Mesendoderm (in vitro differentiated cells): Measurements from ENCODE around the gene MUC5B.

Experiments
- DNase-seq: peaks from one replicate; pipeline ENCODE4 v3.0.0; 2013
- H2AK5ac ChIP-seq: 2 replicates; pipeline ENCODE4 v1.6.1; 2013; ENCODE audit warnings: low read length, inconsistent platforms
- H2BK120ac ChIP-seq: 2 replicates; pipeline ENCODE4 v1.6.1; 2013; ENCODE audit warnings: low read depth, mild to moderate bottlenecking, low read length, moderate library complexity, mixed read lengths
- H2BK15ac ChIP-seq: replicated peaks from 2 replicates; pipeline ENCODE4 v1.6.1; 2013; ENCODE audit warnings: low read depth, mild to moderate bottlenecking, moderate library complexity
- H2BK5ac ChIP-seq: 2 replicates; pipeline ENCODE4 v1.6.1; 2013; ENCODE audit warnings: low read length, inconsistent platforms
- H3K18ac ChIP-seq: 2 replicates; pipeline ENCODE4 v1.6.1; 2013; ENCODE audit warnings: mild to moderate bottlenecking, low read length, mixed read lengths
- H3K23ac ChIP-seq: one replicate; pipeline ENCODE4 v1.6.1; 2013; ENCODE audit warnings: low read length
- H3K27ac ChIP-seq: 2 replicates; pipeline ENCODE4 v1.5.1; 2013; ENCODE audit warnings: low read depth, mild to moderate bottlenecking, inconsistent platforms, low read length, moderate library complexity
- H3K27me3 ChIP-seq: 2 replicates; pipeline ENCODE4 v1.6.1; 2013; ENCODE audit warnings: low read length, control low read depth, mild to moderate bottlenecking, inconsistent platforms; ENCODE audit not compliant: insufficient read depth, poor library complexity
- H3K36me3 ChIP-seq: 2 replicates; pipeline ENCODE4 v1.6.1; 2013; ENCODE audit warnings: low read length, inconsistent platforms; ENCODE audit not compliant: control insufficient read depth, insufficient read depth
- H3K4ac ChIP-seq: one replicate; pipeline ENCODE4 v1.6.1; 2013; ENCODE audit warnings: low read depth, mild to moderate bottlenecking, low read length, moderate library complexity
- H3K4me1 ChIP-seq: 2 replicates; pipeline ENCODE4 v1.6.1; 2013; ENCODE audit warnings: low read depth, low read length, inconsistent platforms; ENCODE audit not compliant: control insufficient read depth
- H3K4me2 ChIP-seq: 2 replicates; pipeline ENCODE4 v1.6.1; 2013; ENCODE audit warnings: low read length
- H3K4me3 ChIP-seq: 2 replicates; pipeline ENCODE4 v1.5.1; 2013; ENCODE audit warnings: mild to moderate bottlenecking, low read length
- H3K56ac ChIP-seq: one replicate; pipeline ENCODE4 v1.6.1; 2013; ENCODE audit warnings: low read length
- H3K79me1 ChIP-seq: 2 replicates; pipeline ENCODE4 v1.6.1; 2013; ENCODE audit warnings: low read length, inconsistent platforms
- H3K79me2 ChIP-seq: 2 replicates; pipeline ENCODE4 v1.6.1; 2013; ENCODE audit warnings: mild to moderate bottlenecking, low read length; ENCODE audit not compliant: control insufficient read depth, insufficient read depth
- H3K9ac ChIP-seq: 2 replicates; pipeline ENCODE4 v1.6.1; 2013; ENCODE audit warnings: low read length, inconsistent platforms
- H4K5ac ChIP-seq: one replicate; pipeline ENCODE4 v1.6.1; 2013; ENCODE audit warnings: low read length
- H4K8ac ChIP-seq: one replicate; pipeline ENCODE4 v1.6.1; 2013; ENCODE audit warnings: low read depth, mild to moderate bottlenecking, control low read depth, low read length, moderate library complexity
- WGBS: extraction: QIAGEN DNeasy Blood & Tissue Kit; methylation state at CpG from one replicate; pipeline ENCODE4 v1.1.7; 2013; ENCODE audit warnings: low lambda C conversion rate, missing lambda C conversion rate; ENCODE audit not compliant: insufficient coverage; ENCODE audit errors: extremely low coverage; 5-methylcytosine and 5-hydroxymethylcytosine counted together

Gene MUC5B

DNA sequence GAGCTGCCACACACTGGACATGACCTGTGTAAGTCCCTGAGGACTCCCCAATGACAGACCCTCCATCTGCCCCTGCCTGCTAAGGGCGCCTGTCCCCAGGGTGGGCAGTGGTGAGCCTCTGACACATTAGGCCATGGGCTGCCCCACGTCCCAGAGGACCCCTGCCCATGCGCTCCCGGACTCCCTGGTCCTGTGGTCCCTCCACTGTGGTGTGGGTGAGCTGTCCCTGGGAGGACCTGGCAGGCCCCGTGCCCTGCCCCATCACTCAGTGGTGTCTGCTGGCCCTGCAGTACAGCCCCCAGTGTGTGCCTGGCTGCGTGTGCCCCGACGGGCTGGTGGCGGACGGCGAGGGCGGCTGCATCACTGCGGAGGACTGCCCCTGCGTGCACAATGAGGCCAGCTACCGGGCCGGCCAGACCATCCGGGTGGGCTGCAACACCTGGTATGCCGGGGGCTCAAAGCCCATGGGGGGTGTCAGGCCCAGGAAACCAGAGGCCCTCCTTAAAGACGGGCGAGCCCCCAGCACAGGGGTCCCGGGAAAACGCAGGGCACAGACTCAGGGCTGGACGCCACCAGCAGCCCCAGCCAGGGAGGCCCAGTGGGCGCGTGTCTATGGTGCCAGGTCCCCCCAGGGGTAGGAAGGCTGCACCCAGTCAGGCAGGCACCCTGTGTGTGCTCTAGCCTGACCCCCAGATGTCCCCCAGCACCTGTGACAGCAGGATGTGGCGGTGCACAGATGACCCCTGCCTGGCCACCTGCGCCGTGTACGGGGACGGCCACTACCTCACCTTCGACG, 46.4 kb upstream of the MUC5B start:
- no peak overlapping the region for H3K23ac ChIP-seq
- no peak overlapping the region for H3K27ac ChIP-seq
- H3K4me2 ChIP-seq: no peak overlapping the region
- H3K36me3 ChIP-seq: no peaks in the 10 kb centered on the region
- H3K4me3 ChIP-seq: no peak overlapping the region
- H3K9ac ChIP-seq: no peak overlapping the region
- H3K56ac ChIP-seq: no peak overlapping the region
- H3K18ac ChIP-seq: no peak overlapping the region
- no peaks in the 10 kb centered on the region for H3K79me1 ChIP-seq
- H3K79me2 ChIP-seq: no peaks in the 10 kb centered on the region
- H2BK5ac ChIP-seq: no peak overlapping the region
- no peak overlapping the region for H4K8ac ChIP-seq
- H2BK15ac ChIP-seq: no peak overlapping the region
- no peaks in the 10 kb centered on the region for H3K4me1 ChIP-seq
- H4K5ac ChIP-seq: no peak overlapping the region
- H3K4ac ChIP-seq: no peak overlapping the region
- no peak overlapping the region for H2BK120ac ChIP-seq
- H2AK5ac ChIP-seq: no peak overlapping the region
- WGBS: no CpG with 5 or more reads among the region's 32 CpGs
- DNase-seq: no peak
- no peaks in the 10 kb centered on the region for H3K27me3 ChIP-seq

DNA sequence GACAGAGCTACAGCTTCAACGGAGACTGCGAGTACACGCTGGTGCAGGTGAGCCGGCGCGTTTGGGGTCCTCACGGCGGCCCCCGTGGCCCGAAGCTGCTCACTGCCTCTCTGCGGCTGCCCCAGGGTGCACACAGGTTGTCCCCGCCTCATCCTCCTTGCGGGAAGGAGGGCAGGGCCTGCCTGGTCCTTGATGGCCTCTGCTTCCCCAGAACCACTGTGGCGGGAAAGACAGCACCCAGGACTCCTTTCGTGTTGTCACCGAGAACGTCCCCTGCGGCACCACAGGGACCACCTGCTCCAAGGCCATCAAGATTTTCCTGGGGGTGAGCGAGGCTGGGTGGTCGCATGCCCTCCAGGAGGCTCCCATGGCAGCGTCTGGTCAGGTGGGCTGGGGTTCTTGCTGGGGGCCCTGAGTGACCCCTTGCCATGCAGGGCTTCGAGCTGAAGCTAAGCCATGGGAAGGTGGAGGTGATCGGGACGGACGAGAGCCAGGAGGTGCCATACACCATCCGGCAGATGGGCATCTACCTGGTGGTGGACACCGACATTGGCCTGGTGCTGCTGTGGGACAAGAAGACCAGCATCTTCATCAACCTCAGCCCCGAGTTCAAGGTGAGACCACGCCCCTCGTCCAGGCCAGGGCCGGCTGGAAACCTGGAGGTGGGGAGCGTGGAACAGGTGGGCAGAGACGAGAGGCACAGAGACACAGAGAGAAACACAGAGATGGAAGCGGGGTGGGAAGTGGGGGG, 45.7 kb upstream of the MUC5B start:
- no peak overlapping the region for H3K4ac ChIP-seq
- no peak overlapping the region for H3K4me3 ChIP-seq
- no peak overlapping the region for H3K9ac ChIP-seq
- no peak overlapping the region for H4K5ac ChIP-seq
- no peak overlapping the region for H2BK120ac ChIP-seq
- H4K8ac ChIP-seq: no peak overlapping the region
- no peak overlapping the region for H3K56ac ChIP-seq
- no CpG with 5 or more reads among the region's 34 CpGs for WGBS
- H3K23ac ChIP-seq: no peak overlapping the region
- DNase-seq: no peak
- H3K27me3 ChIP-seq: no peaks in the 10 kb centered on the region
- H3K4me2 ChIP-seq: no peak overlapping the region
- H3K4me1 ChIP-seq: no peaks in the 10 kb centered on the region
- no peak overlapping the region for H2AK5ac ChIP-seq
- H2BK5ac ChIP-seq: no peak overlapping the region
- no peak overlapping the region for H3K18ac ChIP-seq
- H2BK15ac ChIP-seq: no peak overlapping the region
- no peaks in the 10 kb centered on the region for H3K36me3 ChIP-seq
- no peak overlapping the region for H3K27ac ChIP-seq
- H3K79me2 ChIP-seq: no peaks in the 10 kb centered on the region
- no peaks in the 10 kb centered on the region for H3K79me1 ChIP-seq

DNA sequence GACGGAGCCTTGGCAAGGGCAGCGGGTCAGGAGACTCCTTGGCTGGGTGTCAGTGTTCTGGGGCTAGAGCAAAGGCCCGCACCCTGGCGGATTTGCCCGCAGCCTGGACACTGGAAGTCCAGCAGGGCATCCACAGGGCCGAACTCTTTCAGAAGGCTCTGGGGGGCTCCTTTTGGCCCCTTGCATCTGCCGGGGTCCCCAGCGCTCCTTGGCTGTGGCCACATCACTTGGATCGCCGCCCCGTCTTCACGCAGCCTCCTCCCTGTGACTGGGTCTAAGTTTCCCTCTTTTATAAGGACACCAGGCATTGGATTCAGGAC, 45.1 kb upstream of the MUC5B start:
- no peak overlapping the region for H2BK5ac ChIP-seq
- H3K56ac ChIP-seq: no peak overlapping the region
- H2AK5ac ChIP-seq: no peak overlapping the region
- no peak overlapping the region for H2BK120ac ChIP-seq
- H3K27me3 ChIP-seq: no peaks in the 10 kb centered on the region
- no peak overlapping the region for H4K8ac ChIP-seq
- no peak overlapping the region for H3K4ac ChIP-seq
- H3K9ac ChIP-seq: no peak overlapping the region
- no peaks in the 10 kb centered on the region for H3K79me1 ChIP-seq
- H3K27ac ChIP-seq: no peak overlapping the region
- no peaks in the 10 kb centered on the region for H3K79me2 ChIP-seq
- no peak overlapping the region for H3K4me3 ChIP-seq
- H3K4me2 ChIP-seq: no peak overlapping the region
- H4K5ac ChIP-seq: no peak overlapping the region
- H2BK15ac ChIP-seq: no peak overlapping the region
- WGBS: no CpG with 5 or more reads among the region's 12 CpGs
- H3K36me3 ChIP-seq: no peaks in the 10 kb centered on the region
- no peak for DNase-seq
- H3K18ac ChIP-seq: no peak overlapping the region
- H3K4me1 ChIP-seq: no peaks in the 10 kb centered on the region
- H3K23ac ChIP-seq: no peak overlapping the region

DNA sequence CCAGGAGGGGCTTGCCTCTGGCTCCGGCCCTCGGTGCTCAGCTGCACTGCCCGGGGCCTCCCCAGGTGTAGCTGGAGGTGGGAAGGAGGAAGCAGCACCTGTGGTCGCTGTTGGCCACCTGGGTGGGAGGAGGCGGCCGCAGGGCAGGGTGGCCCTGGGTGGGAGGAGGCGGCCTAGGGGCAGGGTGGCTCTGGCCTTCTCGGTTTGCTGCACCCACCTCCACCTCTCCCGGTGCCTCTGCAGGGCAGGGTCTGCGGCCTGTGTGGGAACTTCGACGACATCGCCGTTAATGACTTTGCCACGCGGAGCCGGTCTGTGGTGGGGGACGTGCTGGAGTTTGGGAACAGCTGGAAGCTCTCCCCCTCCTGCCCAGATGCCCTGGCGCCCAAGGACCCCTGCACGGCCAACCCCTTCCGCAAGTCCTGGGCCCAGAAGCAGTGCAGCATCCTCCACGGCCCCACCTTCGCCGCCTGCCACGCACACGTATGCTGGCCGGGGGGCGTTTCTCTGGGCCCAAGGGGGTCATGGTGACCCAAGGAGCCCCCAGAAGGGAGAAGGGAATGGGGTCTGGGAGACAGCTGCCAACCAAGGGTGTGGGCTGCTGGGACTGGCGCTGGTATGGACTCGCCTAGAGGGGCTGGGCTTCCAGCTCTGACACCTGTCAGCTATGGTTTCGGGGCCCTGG, 44.5 kb upstream of the MUC5B start:
- Histone ChIP-seq H2AK5ac (no peak overlapping the region), H3K4ac (no peak overlapping the region), H4K5ac (no peak overlapping the region), H2BK120ac (no peak overlapping the region), H3K27ac (no peak overlapping the region), H4K8ac (no peak overlapping the region), H3K4me3 (no peak overlapping the region), H3K36me3 (no peaks in the 10 kb centered on the region), H3K79me1 (no peaks in the 10 kb centered on the region), H3K4me2 (no peak overlapping the region), H2BK15ac (no peak overlapping the region), H3K23ac (no peak overlapping the region), H3K27me3 (no peaks in the 10 kb centered on the region), H3K79me2 (no peaks in the 10 kb centered on the region), H2BK5ac (no peak overlapping the region), H3K4me1 (no peaks in the 10 kb centered on the region), H3K18ac (no peak overlapping the region), H3K9ac (no peak overlapping the region), H3K56ac (no peak overlapping the region)
- WGBS: no CpG with 5 or more reads among the region's 31 CpGs
- DNase-seq: no peak

DNA sequence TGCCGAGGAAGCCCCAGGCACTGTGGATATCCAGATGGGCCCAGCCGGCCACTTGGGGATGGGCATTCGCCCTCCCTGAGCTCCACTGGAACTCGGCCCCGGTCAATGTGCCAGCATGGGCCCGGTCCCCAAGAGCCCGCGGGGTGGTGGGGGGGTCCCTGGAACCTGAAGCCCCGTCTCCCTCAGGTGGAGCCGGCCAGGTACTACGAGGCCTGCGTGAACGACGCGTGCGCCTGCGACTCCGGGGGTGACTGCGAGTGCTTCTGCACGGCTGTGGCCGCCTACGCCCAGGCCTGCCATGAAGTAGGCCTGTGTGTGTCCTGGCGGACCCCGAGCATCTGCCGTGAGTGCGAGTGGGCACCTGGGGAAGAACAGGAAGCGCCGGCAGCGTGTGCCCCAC, 44.0 kb upstream of the MUC5B start:
- WGBS: no CpG with 5 or more reads among the region's 29 CpGs
- Histone ChIP-seq H3K36me3 (no peaks in the 10 kb centered on the region), H3K79me1 (no peaks in the 10 kb centered on the region), H3K4me1 (no peaks in the 10 kb centered on the region), H4K8ac (no peak overlapping the region), H3K4ac (no peak overlapping the region), H3K27me3 (no peaks in the 10 kb centered on the region), H3K23ac (no peak overlapping the region), H3K79me2 (no peaks in the 10 kb centered on the region), H3K56ac (no peak overlapping the region), H2BK120ac (no peak overlapping the region), H3K18ac (no peak overlapping the region), H2BK15ac (no peak overlapping the region), H3K27ac (no peak overlapping the region), H3K4me2 (no peak overlapping the region), H2AK5ac (no peak overlapping the region), H4K5ac (no peak overlapping the region), H3K9ac (no peak overlapping the region), H3K4me3 (no peak overlapping the region), H2BK5ac (no peak overlapping the region)
- DNase-seq: no peak
